Adrenal gland (tissue), 5 donors: ENCODE results near the gene C18orf63.

ENCODE experiments used
- CTCF ChIP-seq, 6 experiments: fragments of 450-650 bp in 4 of 6; fragments of 200-600 bp in 2 of 6; sonication (generic) in 1 of 6; IDR thresholded peaks; 1 replicate in 5 of 6; 2 replicates in 1 of 6; pipeline versions ENCODE4 v1.5.1 to v1.8.0; 2016 to 2021; ENCODE audit warnings: antibody characterized with exemption in 6 of 6, mild to moderate bottlenecking in 2 of 6, moderate library complexity in 1 of 6
- POLR2A ChIP-seq, 2 donors: fragments of 450-650 bp; IDR thresholded peaks; one replicate each; pipeline ENCODE4 v1.6.1; 2017; ENCODE audit warnings: antibody characterized with exemption in 2 of 2, mild to moderate bottlenecking in 2 of 2, moderate library complexity in 1 of 2
- donor health status: DM: no; HTN: no; CAD: no.

GRCh38 chr18:74397572-74397971 lies 81.9 kb downstream of the C18orf63 start:
- TF ChIP-seq CTCF (IDR thresholded peaks at IDR 0.05) (no peak), POLR2A (IDR thresholded peaks at IDR 0.05) (no peak)
